ENCODE measurements around the gene PMPCA. TPM values are rescaled to one million over a fixed set of nuclear protein-coding genes. Genes with fewer than 3 reads are reported as not detected.

The PMPCA gene
- total RNA-seq, 2 donors from 2014 or later = 61.9 to 62.7 TPM

Other genes starting within 250 kb of the PMPCA start
- under 1 TPM in 1 of 2 donors, not detected in 1; 0.17 TPM for gene LHX3, start 205.5 kb upstream of the PMPCA start, total RNA-seq
- gene QSOX2, start 164.8 kb upstream of the PMPCA start, total RNA-seq = 10 to 100 TPM; 21.5 to 25.1 TPM
- gene CCDC187, start 106.6 kb upstream of the PMPCA start, total RNA-seq = not detected
- 10 to 100 TPM; 11.6 to 12.3 TPM for gene GPSM1, start 83.1 kb upstream of the PMPCA start, total RNA-seq
- gene DNLZ, start 46.9 kb upstream of the PMPCA start, total RNA-seq = 10 to 100 TPM; 10.8 to 14.4 TPM
- 1 to 10 TPM; 1.2 to 1.6 TPM for gene CARD9, start 37.0 kb upstream of the PMPCA start, total RNA-seq
- 10 to 100 TPM; 10.9 to 14.3 TPM for gene SNAPC4, start 10.5 kb upstream of the PMPCA start, total RNA-seq
- 10 to 100 TPM; 47.2 to 70.6 TPM for gene ENTR1, start within 50 bp of the PMPCA start, total RNA-seq
- gene INPP5E, start 29.2 kb downstream of the PMPCA start, total RNA-seq = 10 to 100 TPM; 17.2 to 20.1 TPM
- gene SEC16A, start 72.4 kb downstream of the PMPCA start, total RNA-seq = 10 to 100 TPM; 69.5 to 74.5 TPM
- 10 to 100 TPM; 71.6 to 84.2 TPM for gene NOTCH1, start 135.4 kb downstream of the PMPCA start, total RNA-seq